Panc1 (cell line): ENCODE data around the gene SUGCT. TPM values are rescaled to one million over a fixed set of nuclear protein-coding genes. Genes with fewer than 3 reads are reported as not detected.
A peak's percentile ranks its signal among the peaks of the same experiment; 100 is the strongest.

Experiments
- ATAC-seq: fragments of 200-7000 bp; cut with Tn5 transposase; 2 replicates; pipeline ENCODE4 v1.9.1; 2020; ENCODE audit warnings: mild to moderate bottlenecking, moderate library complexity
- BruUV-seq: library from RNA; stranded (reverse); fragments of 400-500 nt; replicated peaks from 2 replicates; lab custom pipeline; 2021; lab: Mats Ljungman, UMichigan
- CTCF ChIA-PET: fragments of 300-600 bp; sonication (Branson Sonifier 250); formaldehyde crosslinking; loops from one replicate; lab custom pipeline; 2022; ENCODE audit warnings: antibody characterized with exemption; lab: Charles Lee
- POLR2A ChIA-PET: fragments of 300-600 bp; sonication (Branson Sonifier 250); formaldehyde crosslinking; loops from one replicate; lab custom pipeline; 2022; ENCODE audit warnings: antibody characterized with exemption; lab: Charles Lee
- DNase-seq: peaks from one replicate; pipeline ENCODE4 v3.0.0-alpha.2; 2010; ENCODE audit warnings: low read depth, low spot score
- H3K27ac ChIP-seq: 2 replicates; pipeline ENCODE4 v1.5.1; 2011; ENCODE audit warnings: mild to moderate bottlenecking, low read length, inconsistent platforms
- H3K27me3 ChIP-seq: fragments of 200-500 bp; sonication (Bioruptor generic); 2 replicates; pipeline ENCODE4 v1.6.0; 2014; ENCODE audit warnings: low read length, inconsistent platforms; ENCODE audit not compliant: control insufficient read depth, insufficient read depth
- H3K36me3 ChIP-seq: fragments of 200-500 bp; sonication (Bioruptor generic); 2 replicates; pipeline ENCODE4 v1.5.1; 2014; ENCODE audit warnings: inconsistent platforms, mild to moderate bottlenecking, low read length, moderate library complexity; ENCODE audit not compliant: control insufficient read depth, insufficient read depth
- H3K4me1 ChIP-seq: 2 replicates; pipeline ENCODE4 v1.5.1; 2011; ENCODE audit warnings: inconsistent platforms, mild to moderate bottlenecking, low read length, moderate library complexity; ENCODE audit not compliant: control insufficient read depth, insufficient read depth
- H3K4me3 ChIP-seq, 2 experiments: 2 replicates each; pipeline ENCODE4 v1.5.1; 2011 to 2012; ENCODE audit warnings: low read depth in 2 of 2, low read length in 2 of 2, mild to moderate bottlenecking in 2 of 2, inconsistent platforms in 1 of 2, moderate library complexity in 1 of 2
- H3K9me3 ChIP-seq: fragments of 200-500 bp; sonication (Bioruptor generic); 2 replicates; pipeline ENCODE4 v1.5.1; 2014; ENCODE audit warnings: low read depth, mild to moderate bottlenecking, inconsistent platforms, low read length, moderate library complexity; ENCODE audit not compliant: control insufficient read depth, insufficient read depth
- POLR2AphosphoS5 ChIP-seq: IDR thresholded peaks from 2 replicates; pipeline ENCODE4 v1.6.1; 2012; ENCODE audit warnings: mild to moderate bottlenecking, low read depth, low read length, moderate library complexity
- SIN3A ChIP-seq: IDR thresholded peaks from 2 replicates; pipeline ENCODE4 v1.6.1; 2012; ENCODE audit warnings: low read depth, mild to moderate bottlenecking, low read length, moderate library complexity, borderline replicate concordance; ENCODE audit not compliant: insufficient read depth
- TCF7L2 ChIP-seq: IDR thresholded peaks from 2 replicates; pipeline ENCODE4 v1.6.1; 2011; ENCODE audit warnings: mild to moderate bottlenecking, low read depth, low read length, inconsistent platforms
- in situ Hi-C: cut with HindIII; loops from 2 replicates; pipeline ENCODE4 v1.10.0; 2016; ENCODE audit warnings: low sequenced_read_pairs, low pct_unique_long_range_greater_than_20kb
- intact Hi-C: fragments of 100-400 bp; cut with micrococcal nuclease; formaldehyde crosslinking; loops from one replicate; pipeline ENCODE4 v1.10.0; 2022; ENCODE audit not compliant: unreplicated experiment
- total RNA-seq: library from RNA; stranded (reverse); gene quantifications from one replicate; pipeline ENCODE4 v1.2.1, GENCODE V29; 2021; ENCODE audit not compliant: unreplicated experiment
- TF ChIP-seq, protein P1 (sequence below): fragments of 450-650 bp; IDR thresholded peaks from 2 replicates; pipeline ENCODE4 v1.5.1; 2017; ENCODE audit warnings: mild to moderate bottlenecking
- TF ChIP-seq, protein P2 (sequence below), 2 experiments: IDR thresholded peaks; 2 replicates each; pipeline ENCODE4 v1.6.1; 2011 to 2012; ENCODE audit warnings: low read depth in 2 of 2, control low read depth in 1 of 2, low read length in 1 of 2, mild to moderate bottlenecking in 1 of 2, moderate library complexity in 1 of 2; ENCODE audit not compliant: insufficient read depth in 1 of 2

SUGCT gene
- total RNA-seq, 1 experiment from 2014 or later: 3.1 TPM

DNA sequence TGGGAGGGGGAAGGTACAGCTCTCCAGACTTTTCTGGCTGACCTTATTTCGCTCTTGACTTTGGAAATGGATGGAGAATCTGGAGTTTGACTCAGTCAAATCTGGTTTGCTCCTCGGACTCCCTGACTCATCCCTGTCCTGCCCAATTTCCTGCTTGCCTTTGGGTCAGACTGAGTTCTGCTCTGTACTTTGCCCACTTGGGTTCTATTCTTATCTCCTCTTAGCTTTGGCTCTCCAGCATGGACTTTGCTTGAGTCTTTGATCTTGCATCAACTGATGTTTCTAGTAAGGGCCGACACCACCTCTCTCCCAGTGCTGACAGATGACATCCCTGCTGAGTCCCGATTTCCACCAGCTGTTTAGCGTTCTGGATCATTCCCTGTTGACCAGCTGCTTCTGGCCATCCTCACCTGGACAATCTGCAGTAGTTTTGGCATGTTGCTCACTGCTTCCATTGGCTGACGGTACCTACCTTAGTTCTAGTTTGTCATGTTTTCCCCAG is 335.3 kb downstream of the SUGCT start:
- H3K4me1 ChIP-seq: no peaks in the 10 kb centered on the region
- H3K4me3 ChIP-seq: peak overlapping the region in 1 of 2 experiments; percentile 2; a peak in 1 of 4 replicates
- intact Hi-C loops: no loop called here
- H3K27ac ChIP-seq: no peak overlapping the region
- no peaks in the 10 kb centered on the region for H3K27me3 ChIP-seq
- no peak for TF ChIP-seq TCF7L2
- no peak for TF ChIP-seq POLR2AphosphoS5
- TF ChIP-seq, protein P1, sequence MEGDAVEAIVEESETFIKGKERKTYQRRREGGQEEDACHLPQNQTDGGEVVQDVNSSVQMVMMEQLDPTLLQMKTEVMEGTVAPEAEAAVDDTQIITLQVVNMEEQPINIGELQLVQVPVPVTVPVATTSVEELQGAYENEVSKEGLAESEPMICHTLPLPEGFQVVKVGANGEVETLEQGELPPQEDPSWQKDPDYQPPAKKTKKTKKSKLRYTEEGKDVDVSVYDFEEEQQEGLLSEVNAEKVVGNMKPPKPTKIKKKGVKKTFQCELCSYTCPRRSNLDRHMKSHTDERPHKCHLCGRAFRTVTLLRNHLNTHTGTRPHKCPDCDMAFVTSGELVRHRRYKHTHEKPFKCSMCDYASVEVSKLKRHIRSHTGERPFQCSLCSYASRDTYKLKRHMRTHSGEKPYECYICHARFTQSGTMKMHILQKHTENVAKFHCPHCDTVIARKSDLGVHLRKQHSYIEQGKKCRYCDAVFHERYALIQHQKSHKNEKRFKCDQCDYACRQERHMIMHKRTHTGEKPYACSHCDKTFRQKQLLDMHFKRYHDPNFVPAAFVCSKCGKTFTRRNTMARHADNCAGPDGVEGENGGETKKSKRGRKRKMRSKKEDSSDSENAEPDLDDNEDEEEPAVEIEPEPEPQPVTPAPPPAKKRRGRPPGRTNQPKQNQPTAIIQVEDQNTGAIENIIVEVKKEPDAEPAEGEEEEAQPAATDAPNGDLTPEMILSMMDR: no peak
- TF ChIP-seq, protein P2, sequence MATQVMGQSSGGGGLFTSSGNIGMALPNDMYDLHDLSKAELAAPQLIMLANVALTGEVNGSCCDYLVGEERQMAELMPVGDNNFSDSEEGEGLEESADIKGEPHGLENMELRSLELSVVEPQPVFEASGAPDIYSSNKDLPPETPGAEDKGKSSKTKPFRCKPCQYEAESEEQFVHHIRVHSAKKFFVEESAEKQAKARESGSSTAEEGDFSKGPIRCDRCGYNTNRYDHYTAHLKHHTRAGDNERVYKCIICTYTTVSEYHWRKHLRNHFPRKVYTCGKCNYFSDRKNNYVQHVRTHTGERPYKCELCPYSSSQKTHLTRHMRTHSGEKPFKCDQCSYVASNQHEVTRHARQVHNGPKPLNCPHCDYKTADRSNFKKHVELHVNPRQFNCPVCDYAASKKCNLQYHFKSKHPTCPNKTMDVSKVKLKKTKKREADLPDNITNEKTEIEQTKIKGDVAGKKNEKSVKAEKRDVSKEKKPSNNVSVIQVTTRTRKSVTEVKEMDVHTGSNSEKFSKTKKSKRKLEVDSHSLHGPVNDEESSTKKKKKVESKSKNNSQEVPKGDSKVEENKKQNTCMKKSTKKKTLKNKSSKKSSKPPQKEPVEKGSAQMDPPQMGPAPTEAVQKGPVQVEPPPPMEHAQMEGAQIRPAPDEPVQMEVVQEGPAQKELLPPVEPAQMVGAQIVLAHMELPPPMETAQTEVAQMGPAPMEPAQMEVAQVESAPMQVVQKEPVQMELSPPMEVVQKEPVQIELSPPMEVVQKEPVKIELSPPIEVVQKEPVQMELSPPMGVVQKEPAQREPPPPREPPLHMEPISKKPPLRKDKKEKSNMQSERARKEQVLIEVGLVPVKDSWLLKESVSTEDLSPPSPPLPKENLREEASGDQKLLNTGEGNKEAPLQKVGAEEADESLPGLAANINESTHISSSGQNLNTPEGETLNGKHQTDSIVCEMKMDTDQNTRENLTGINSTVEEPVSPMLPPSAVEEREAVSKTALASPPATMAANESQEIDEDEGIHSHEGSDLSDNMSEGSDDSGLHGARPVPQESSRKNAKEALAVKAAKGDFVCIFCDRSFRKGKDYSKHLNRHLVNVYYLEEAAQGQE (IDR thresholded peaks at IDR 0.05; ENCODE audit: insufficient read depth in 1 of 2, low read depth in 2 of 2, low read length in 1 of 2): no peak
- TF ChIP-seq SIN3A: no peak
- DNase-seq (no peak), ATAC-seq (no peak)
- in situ Hi-C loops: no loop called here
- no TSS peak for BruUV-seq
- ChIA-PET POLR2A (no interaction called here), CTCF (no interaction called here)
- H3K9me3 ChIP-seq: no peaks in the 10 kb centered on the region
- H3K36me3 ChIP-seq: no peaks in the 10 kb centered on the region

DNA sequence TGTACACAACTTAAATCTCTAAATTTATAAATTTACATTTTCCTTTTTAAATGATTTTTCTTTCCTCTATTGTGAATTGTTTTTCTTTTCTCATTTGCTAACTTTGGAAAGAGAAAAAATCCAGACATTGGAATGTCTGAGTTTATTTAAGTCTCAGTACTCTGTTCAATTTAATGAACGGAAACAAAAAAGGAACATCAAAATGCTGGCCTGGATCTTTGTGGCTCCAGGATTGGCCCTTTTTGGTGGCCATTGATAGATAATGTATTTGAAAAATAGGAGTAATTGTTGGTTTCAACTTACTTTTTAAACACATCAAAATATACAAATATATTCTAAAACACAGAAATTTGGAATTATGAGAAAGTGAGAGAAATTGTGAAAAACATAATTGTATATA is 336.0 kb downstream of the SUGCT start:
- Histone ChIP-seq H3K36me3 (no peaks in the 10 kb centered on the region), H3K4me1 (no peaks in the 10 kb centered on the region), H3K27me3 (no peaks in the 10 kb centered on the region), H3K9me3 (no peaks in the 10 kb centered on the region), H3K4me3 (peak overlapping the region in 1 of 2 experiments; percentile 2; a peak in 1 of 4 replicates), H3K27ac (no peak overlapping the region)
- no peak for ATAC-seq
- POLR2A ChIA-PET: no interaction called here
- CTCF ChIA-PET: no interaction called here
- TF ChIP-seq, protein P2 (IDR thresholded peaks at IDR 0.05; ENCODE audit: insufficient read depth in 1 of 2, low read depth in 2 of 2, low read length in 1 of 2): no peak
- BruUV-seq: no TSS peak
- intact Hi-C loops: no loop called here
- DNase-seq: no peak
- in situ Hi-C loops: no loop called here
